GM19043 (cell line): ENCODE data around the gene PHC3.
"Not testable (repeated sequence)": the region's sequence is repeated elsewhere in the genome, so short reads cannot be mapped to it uniquely, and the experiment has no call there.

Source experiments
- ATAC-seq: cut with Tn5 transposase; IDR thresholded peaks from one replicate; pipeline ENCODE4 v1.9.1; 2021; ENCODE audit warnings: low read depth; ENCODE audit not compliant: unreplicated experiment

PHC3 gene

GRCh38 chr3:170180908-170181885, at the start of gene PHC3:
PHC3 (minus strand) TSS chr3:170181733; CDS start chr3:170181715, 18 bp downstream.
- ATAC-seq: peak; percentile 62

- ATAC-seq: no peak
These were observed 46.7 kb upstream of the PHC3 start for GRCh38 chr3:170228093-170228766.

- no peak for ATAC-seq
These were observed 45.0 kb upstream of the PHC3 start for GRCh38 chr3:170226426-170226960.

DNA sequence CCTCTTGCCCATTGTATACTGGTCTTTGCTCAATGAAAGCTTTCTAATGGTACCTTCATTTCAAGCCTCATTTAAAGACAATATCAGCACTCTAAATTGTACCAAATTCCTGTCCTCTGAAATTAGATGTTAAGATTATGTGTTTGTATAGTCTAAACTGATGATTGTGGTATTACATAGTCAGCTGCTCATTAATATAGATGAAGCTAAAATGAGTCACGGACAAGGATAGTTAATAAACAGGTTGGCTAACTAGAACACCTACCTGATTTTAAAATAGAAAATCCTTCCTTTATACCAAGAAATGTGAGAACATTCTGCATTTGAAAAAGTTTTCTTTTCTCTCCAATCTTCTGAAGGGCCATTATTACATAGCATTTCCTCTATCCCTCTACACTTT, 43.6 kb upstream of the PHC3 start:
- ATAC-seq: no peak

GRCh38 chr3:170222647-170223541, 41.4 kb upstream of the PHC3 start:
- no peak for ATAC-seq

- peak; percentile 94 for ATAC-seq
These were observed 40.6 kb upstream of the PHC3 start, which contains the start of gene PRKCI for GRCh38 chr3:170221924-170222646. PRKCI (plus strand) TSS chr3:170222424; CDS start chr3:170222670, 246 bp downstream.

- no peak for ATAC-seq
These were observed 39.3 kb upstream of the PHC3 start for GRCh38 chr3:170220871-170221270.

DNA sequence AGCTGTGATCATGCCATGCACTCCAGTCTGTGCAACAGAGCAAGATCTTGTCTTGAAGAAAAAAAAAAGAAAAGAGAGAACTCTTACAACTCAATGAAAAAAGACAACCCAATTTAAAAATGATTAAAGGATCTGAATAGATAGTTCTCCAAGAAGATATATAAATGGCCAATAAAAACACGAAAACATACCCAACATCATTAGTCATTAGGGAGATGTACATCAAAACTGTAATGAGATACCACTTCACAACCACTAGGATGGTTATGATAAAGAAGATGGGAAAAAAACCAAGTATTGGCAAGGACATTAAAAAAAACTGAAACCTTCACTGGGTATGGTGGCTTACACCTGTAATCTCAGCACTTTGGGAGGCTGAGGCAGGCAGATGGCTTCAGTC, 38.3 kb upstream of the PHC3 start:
- no peak for ATAC-seq

DNA sequence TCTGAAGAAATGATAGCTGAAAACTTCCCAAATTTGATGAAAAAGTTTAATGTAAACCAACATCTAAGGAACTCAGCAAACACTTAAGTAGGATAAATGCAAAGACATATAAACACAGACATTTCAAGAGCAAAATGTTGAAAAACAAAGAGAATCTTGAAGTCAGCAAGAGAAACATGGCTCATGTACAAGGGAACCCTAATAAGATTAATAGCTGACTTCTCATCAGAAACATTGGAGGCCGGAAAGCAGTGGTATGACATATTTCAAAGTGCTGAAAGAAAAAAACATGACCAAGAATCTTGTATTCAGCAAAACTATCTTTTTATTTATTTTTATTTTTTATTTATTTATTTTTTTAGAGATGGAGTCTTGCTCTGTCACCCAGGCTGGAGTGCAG, 30.1 kb upstream of the PHC3 start:
- no peak for ATAC-seq

DNA sequence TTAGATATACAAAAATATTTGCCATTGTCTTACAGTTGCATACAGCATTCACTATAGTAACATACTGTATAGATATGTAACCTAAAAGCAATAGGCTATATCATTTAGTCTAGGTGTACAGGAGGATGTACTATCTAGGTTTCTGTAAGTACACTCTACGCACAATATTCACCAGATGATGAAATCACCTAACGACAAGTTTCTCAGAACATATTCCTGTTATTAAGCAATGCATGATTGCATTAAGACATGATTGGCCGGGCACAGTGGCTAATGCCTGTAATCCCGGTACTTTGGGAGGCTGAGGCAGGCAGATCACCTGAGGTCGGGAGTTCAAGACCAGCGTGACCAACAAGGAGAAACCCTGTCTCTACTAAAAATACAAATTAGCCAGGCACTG, 26.2 kb upstream of the PHC3 start:
- no peak for ATAC-seq

GRCh38 chr3:170206164-170206762, 24.7 kb upstream of the PHC3 start:
- ATAC-seq: not testable (repeated sequence)

GRCh38 chr3:170205302-170205701, 23.8 kb upstream of the PHC3 start:
- ATAC-seq: no peak

DNA sequence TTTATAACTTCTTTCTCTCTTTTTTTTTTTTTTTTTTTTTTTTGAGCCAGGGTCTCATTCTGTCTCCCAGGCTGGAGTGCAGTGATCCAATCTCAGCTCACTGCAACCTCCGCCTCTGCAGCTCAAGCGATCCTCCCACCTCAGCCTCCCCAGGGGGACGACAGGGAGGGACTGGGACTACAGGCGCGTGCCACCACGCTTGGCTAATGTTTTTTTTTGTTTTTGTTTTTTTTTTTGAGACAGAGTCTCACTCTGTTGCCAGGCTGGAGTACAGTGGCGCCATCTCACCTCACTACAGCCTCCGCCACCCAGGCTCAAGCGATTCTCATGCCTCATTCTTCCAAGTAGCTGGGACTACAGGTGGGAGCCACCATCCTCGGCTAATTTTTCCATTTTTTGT, 23.0 kb upstream of the PHC3 start:
- no peak for ATAC-seq

DNA sequence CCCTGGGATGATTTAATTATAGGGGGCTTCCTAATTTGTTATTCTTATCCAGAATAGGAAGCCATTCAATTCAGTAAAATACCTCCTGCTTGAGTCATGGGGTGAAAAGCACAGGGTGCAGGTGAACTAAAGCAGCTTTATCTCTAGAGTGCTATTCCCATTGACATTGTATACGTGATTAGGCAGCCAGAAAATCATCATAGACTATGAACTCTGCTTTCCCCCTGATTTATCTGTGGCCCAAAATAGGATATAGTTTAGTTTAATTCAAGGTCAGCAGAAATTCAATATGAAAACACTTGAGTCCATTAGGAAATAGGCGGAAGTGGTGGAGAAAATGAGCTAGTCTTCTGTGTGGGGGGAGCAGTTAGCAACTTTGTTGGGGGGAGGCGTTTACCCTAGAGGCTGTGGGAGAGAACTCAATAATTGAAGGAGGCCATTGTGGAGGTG, 22.5 kb upstream of the PHC3 start:
- ATAC-seq: no peak

DNA sequence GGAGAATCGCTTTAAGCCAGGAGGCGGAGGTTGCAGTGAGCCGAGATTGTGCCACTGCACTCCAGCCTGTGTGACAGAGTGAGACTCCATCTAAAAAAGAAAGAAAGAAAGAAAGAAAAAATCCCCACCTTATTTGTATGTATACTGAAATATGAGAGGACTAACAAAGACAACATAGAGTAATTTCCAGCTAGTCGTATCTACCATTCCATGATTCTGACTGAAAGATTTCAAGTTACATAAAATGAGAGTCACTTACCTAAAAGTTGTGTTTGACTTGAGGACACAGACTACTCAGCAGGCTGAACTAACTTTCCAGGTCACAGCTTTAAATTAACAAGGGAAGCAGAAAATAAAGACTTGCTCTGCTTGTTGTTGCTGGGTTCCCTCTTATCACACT, 21.9 kb upstream of the PHC3 start:
- ATAC-seq: no peak

GRCh38 chr3:170201527-170201926, 20.0 kb upstream of the PHC3 start:
- ATAC-seq: no peak

GRCh38 chr3:170200987-170201386, 19.5 kb upstream of the PHC3 start:
- ATAC-seq: no peak

- no peak for ATAC-seq
These were observed 15.3 kb upstream of the PHC3 start for GRCh38 chr3:170196833-170197232.

- not testable (repeated sequence) for ATAC-seq
These were observed 14.2 kb upstream of the PHC3 start for GRCh38 chr3:170195759-170196158.
